A673 (cell line): ENCODE results near the gene TTLL11. TPM values are rescaled to one million over a fixed set of nuclear protein-coding genes. Genes with fewer than 3 reads are reported as not detected.

ENCODE experiments used
- BruUV-seq: library from RNA; stranded (reverse); fragments of 400-500 nt; replicated peaks from 2 replicates; lab custom pipeline; 2021; lab: Mats Ljungman, UMichigan
- CTCF ChIA-PET: fragments of 300-600 bp; sonication (Branson Sonifier 250); formaldehyde crosslinking; loops from one replicate; lab custom pipeline; 2022; ENCODE audit warnings: antibody characterized with exemption; lab: Charles Lee
- POLR2A ChIA-PET: fragments of 300-600 bp; sonication (Branson Sonifier 250); formaldehyde crosslinking; loops from one replicate; lab custom pipeline; 2022; ENCODE audit warnings: antibody characterized with exemption; ENCODE audit not compliant: low non-redundant PET; lab: Charles Lee
- DNase-seq: peaks from one replicate; pipeline ENCODE4 v3.0.0-alpha.2; 2015; ENCODE audit warnings: low spot score
- H3K27ac ChIP-seq: fragments of 200-600 bp; sonication (generic); 2 replicates; pipeline ENCODE4 v1.5.1; 2016; ENCODE audit warnings: mixed run types, low read depth, mild to moderate bottlenecking, mixed read lengths, antibody characterized with exemption, low read length; ENCODE audit not compliant: poor library complexity, severe bottlenecking
- H3K27me3 ChIP-seq: fragments of 200-600 bp; sonication (generic); replicated peaks from 2 replicates; pipeline ENCODE4 v1.6.1; 2017; ENCODE audit warnings: mixed run types, low read depth, mild to moderate bottlenecking, mixed read lengths, antibody characterized with exemption, low read length; ENCODE audit not compliant: insufficient read depth, poor library complexity
- H3K36me3 ChIP-seq: fragments of 200-600 bp; sonication (generic); 2 replicates; pipeline ENCODE4 v1.6.1; 2016; ENCODE audit warnings: mixed run types, mild to moderate bottlenecking, mixed read lengths, antibody characterized with exemption, low read length; ENCODE audit not compliant: insufficient read depth, poor library complexity, severe bottlenecking
- H3K4me1 ChIP-seq: fragments of 200-600 bp; sonication (generic); 2 replicates; pipeline ENCODE4 v1.6.1; 2017; ENCODE audit warnings: mixed run types, mild to moderate bottlenecking, mixed read lengths, antibody characterized with exemption, low read length; ENCODE audit not compliant: insufficient read depth, poor library complexity, severe bottlenecking
- H3K4me3 ChIP-seq: fragments of 200-600 bp; sonication (generic); 2 replicates; pipeline ENCODE4 v1.5.1; 2016; ENCODE audit warnings: low read depth, mixed run types, mild to moderate bottlenecking, mixed read lengths, low read length; ENCODE audit not compliant: poor library complexity, severe bottlenecking
- H3K9me3 ChIP-seq: fragments of 200-600 bp; sonication (generic); 2 replicates; pipeline ENCODE4 v1.6.1; 2016; ENCODE audit warnings: mixed run types, low read depth, mild to moderate bottlenecking, mixed read lengths, antibody characterized with exemption, low read length; ENCODE audit not compliant: poor library complexity, severe bottlenecking
- CTCF ChIP-seq: fragments of 300-800, 200-600 bp; sonication (generic); conservative IDR thresholded peaks from 2 replicates; pipeline ENCODE4 v1.5.1; 2017; ENCODE audit warnings: low read depth, mild to moderate bottlenecking, antibody characterized with exemption, low read length, moderate library complexity, mixed read lengths
- EZH2 ChIP-seq: fragments of 200-600 bp; sonication (generic); IDR thresholded peaks from 2 replicates; pipeline ENCODE4 v1.6.1; 2017; ENCODE audit warnings: borderline replicate concordance, low read depth, mild to moderate bottlenecking, mixed read lengths, antibody characterized with exemption, low read length; ENCODE audit not compliant: poor library complexity, severe bottlenecking
- intact Hi-C: fragments of 100-400 bp; cut with micrococcal nuclease; formaldehyde crosslinking; loops from one replicate; pipeline ENCODE4 v1.10.0; 2022; ENCODE audit not compliant: unreplicated experiment
- total RNA-seq: library from RNA; stranded (reverse); gene quantifications from 2 replicates; pipeline ENCODE4 v1.2.3, GENCODE V29; 2021

Gene TTLL11
- total RNA-seq, 1 experiment from 2014 or later = 3.0 TPM

- BruUV-seq = no TSS peak
- no peak for DNase-seq
- H3K27ac ChIP-seq = no peak overlapping the region
- H3K4me3 ChIP-seq = no peak overlapping the region
- no peak for TF ChIP-seq CTCF
- TF ChIP-seq EZH2 = no peak
- H3K27me3 ChIP-seq = no peaks in the 10 kb centered on the region
- CTCF ChIA-PET = no interaction called here
- H3K36me3 ChIP-seq = no peaks in the 10 kb centered on the region
- POLR2A ChIA-PET = no interaction called here
- intact Hi-C loops = no loop called here
- no peaks in the 10 kb centered on the region for H3K4me1 ChIP-seq
- peaks cover 9% of the 10 kb centered on the region for H3K9me3 ChIP-seq
These were observed 248.5 kb downstream of the TTLL11 start for GRCh38 chr9:121844562-121844961.

GRCh38 chr9:121844098-121844497 lies 249.0 kb downstream of the TTLL11 start:
- intact Hi-C loops = no loop called here
- H3K4me3 ChIP-seq = no peak overlapping the region
- no peaks in the 10 kb centered on the region for H3K36me3 ChIP-seq
- no peaks in the 10 kb centered on the region for H3K4me1 ChIP-seq
- DNase-seq = no peak
- H3K27me3 ChIP-seq = no peaks in the 10 kb centered on the region
- no peak for TF ChIP-seq CTCF
- TF ChIP-seq EZH2 = no peak
- H3K27ac ChIP-seq = no peak overlapping the region
- POLR2A ChIA-PET = no interaction called here
- H3K9me3 ChIP-seq = peaks cover 9% of the 10 kb centered on the region
- BruUV-seq = no TSS peak
- CTCF ChIA-PET = no interaction called here

- DNase-seq = no peak
- intact Hi-C loops = no loop called here
- H3K36me3 ChIP-seq = no peaks in the 10 kb centered on the region
- H3K4me1 ChIP-seq = no peaks in the 10 kb centered on the region
- ChIA-PET CTCF (no interaction called here), POLR2A (no interaction called here)
- H3K27ac ChIP-seq = no peak overlapping the region
- no peaks in the 10 kb centered on the region for H3K9me3 ChIP-seq
- BruUV-seq = no TSS peak
- H3K4me3 ChIP-seq = no peak overlapping the region
- H3K27me3 ChIP-seq = no peaks in the 10 kb centered on the region
- TF ChIP-seq EZH2 (no peak), CTCF (no peak)
These were observed 250.5 kb downstream of the TTLL11 start for GRCh38 chr9:121842612-121842978.
